MCF 10A (cell line): ENCODE results near the gene TSEN34. TPM values are rescaled to one million over a fixed set of nuclear protein-coding genes. Genes with fewer than 3 reads are reported as not detected.

Source experiments
- BruUV-seq: library from RNA; stranded (reverse); fragments of 400-500 nt; replicated peaks from 2 replicates; lab custom pipeline; 2021; lab: Mats Ljungman, UMichigan
- CTCF ChIA-PET: fragments of 300-600 bp; sonication (Branson Sonifier 250); formaldehyde crosslinking; extraction: SDS; loops from one replicate; lab custom pipeline; 2021; ENCODE audit warnings: antibody characterized with exemption, inconsistent platforms; lab: Yijun Ruan, JAX
- POLR2A ChIA-PET: fragments of 300-600, 350-650 bp; sonication (Branson Sonifier 250); formaldehyde crosslinking; extraction: SDS; loops from one replicate; lab custom pipeline; 2020; ENCODE audit warnings: antibody characterized with exemption, inconsistent platforms; lab: Yijun Ruan, JAX
- DNase-seq: peaks from one replicate; pipeline ENCODE4 v3.0.0-alpha.2; 2018; ENCODE audit not compliant: unreplicated experiment
- H3K27ac Mint-ChIP-seq: one replicate; pipeline ENCODE4 v1.8.0; 2022; ENCODE audit warnings: mild to moderate bottlenecking, low read depth, mixed read lengths; ENCODE audit not compliant: unreplicated experiment
- H3K27me3 Mint-ChIP-seq: one replicate; pipeline ENCODE4 v1.8.0; 2022; ENCODE audit warnings: mixed read lengths; ENCODE audit not compliant: insufficient read depth, unreplicated experiment
- H3K36me3 Mint-ChIP-seq: one replicate; pipeline ENCODE4 v1.8.0; 2022; ENCODE audit warnings: mild to moderate bottlenecking, moderate library complexity, mixed read lengths; ENCODE audit not compliant: insufficient read depth, unreplicated experiment
- H3K4me1 Mint-ChIP-seq: one replicate; pipeline ENCODE4 v1.8.0; 2022; ENCODE audit warnings: mixed read lengths; ENCODE audit not compliant: insufficient read depth, unreplicated experiment
- H3K4me3 Mint-ChIP-seq: one replicate; pipeline ENCODE4 v1.8.0; 2022; ENCODE audit warnings: mild to moderate bottlenecking, moderate library complexity, mixed read lengths; ENCODE audit not compliant: unreplicated experiment
- H3K9me3 Mint-ChIP-seq: one replicate; pipeline ENCODE4 v1.8.0; 2022; ENCODE audit warnings: mixed read lengths; ENCODE audit not compliant: unreplicated experiment
- intact Hi-C: fragments of 100-400 bp; cut with micrococcal nuclease; formaldehyde crosslinking; loops from 2 replicates; pipeline ENCODE4 v1.14.1; 2022
- total RNA-seq: library from RNA; stranded (reverse); gene quantifications from 2 replicates; pipeline ENCODE4 v1.2.3, GENCODE V29; 2022
- TF ChIP-seq, protein P1 (sequence below): fragments of 200-600 bp; IDR thresholded peaks from one replicate; pipeline ENCODE4 v1.8.0; 2022; ENCODE audit warnings: antibody characterized with exemption, mild to moderate bottlenecking; ENCODE audit not compliant: unreplicated experiment

Gene TSEN34
- total RNA-seq, 1 experiment from 2014 or later = 40.1 TPM

- POLR2A ChIA-PET = interaction anchor here (0.6 to 10.2 kb wide), 4 partner anchors 8 to 36 kb away, joined by 3 to 110 read pairs (median 6); partner anchors contain the start of genes CNOT3, LENG1, PRPF31 and TFPT
- H3K27ac Mint-ChIP-seq = no peak overlapping the region
Measured at GRCh38 chr19:54151362-54152035, 39.6 kb upstream of the TSEN34 start.

DNA sequence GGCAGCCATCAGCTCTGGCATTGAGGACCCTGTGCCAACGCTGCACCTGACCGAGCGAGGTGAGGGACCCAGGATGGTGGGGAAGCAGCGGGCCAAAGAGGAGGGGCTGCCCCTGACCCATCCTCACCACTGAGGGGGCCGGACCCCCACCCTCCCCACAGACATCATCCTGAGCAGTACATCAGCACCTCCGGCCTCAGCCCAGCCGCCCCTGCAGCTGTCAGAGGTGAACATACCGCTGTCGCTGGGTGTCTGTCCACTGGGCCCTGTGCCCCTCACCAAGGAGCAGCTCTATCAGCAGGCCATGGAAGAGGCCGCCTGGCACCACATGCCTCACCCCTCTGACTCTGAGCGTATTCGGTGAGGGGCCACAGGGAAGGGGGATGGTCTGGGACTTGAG lies 38.8 kb upstream of the TSEN34 start:
- ChIA-PET POLR2A (interaction anchor here (0.6 to 10.2 kb wide), 3 partner anchors 14 to 310 kb away, joined by 3 to 110 read pairs (median 4); partner anchors contain the start of gene CNOT3), CTCF (interaction anchor here (0.6 kb wide), 1 partner anchor 920 kb away, joined by 4 read pairs; no protein-coding TSS in a partner anchor)
- H3K36me3 Mint-ChIP-seq = peaks cover 89% of the 10 kb centered on the region
- no peaks in the 10 kb centered on the region for H3K4me1 Mint-ChIP-seq
- no peak for DNase-seq
- H3K4me3 Mint-ChIP-seq = no peak overlapping the region
- TF ChIP-seq, protein P1, sequence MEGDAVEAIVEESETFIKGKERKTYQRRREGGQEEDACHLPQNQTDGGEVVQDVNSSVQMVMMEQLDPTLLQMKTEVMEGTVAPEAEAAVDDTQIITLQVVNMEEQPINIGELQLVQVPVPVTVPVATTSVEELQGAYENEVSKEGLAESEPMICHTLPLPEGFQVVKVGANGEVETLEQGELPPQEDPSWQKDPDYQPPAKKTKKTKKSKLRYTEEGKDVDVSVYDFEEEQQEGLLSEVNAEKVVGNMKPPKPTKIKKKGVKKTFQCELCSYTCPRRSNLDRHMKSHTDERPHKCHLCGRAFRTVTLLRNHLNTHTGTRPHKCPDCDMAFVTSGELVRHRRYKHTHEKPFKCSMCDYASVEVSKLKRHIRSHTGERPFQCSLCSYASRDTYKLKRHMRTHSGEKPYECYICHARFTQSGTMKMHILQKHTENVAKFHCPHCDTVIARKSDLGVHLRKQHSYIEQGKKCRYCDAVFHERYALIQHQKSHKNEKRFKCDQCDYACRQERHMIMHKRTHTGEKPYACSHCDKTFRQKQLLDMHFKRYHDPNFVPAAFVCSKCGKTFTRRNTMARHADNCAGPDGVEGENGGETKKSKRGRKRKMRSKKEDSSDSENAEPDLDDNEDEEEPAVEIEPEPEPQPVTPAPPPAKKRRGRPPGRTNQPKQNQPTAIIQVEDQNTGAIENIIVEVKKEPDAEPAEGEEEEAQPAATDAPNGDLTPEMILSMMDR = no peak
- BruUV-seq = no TSS peak
- H3K27me3 Mint-ChIP-seq = no peaks in the 10 kb centered on the region
- no peak overlapping the region for H3K27ac Mint-ChIP-seq
- no peaks in the 10 kb centered on the region for H3K9me3 Mint-ChIP-seq
- intact Hi-C loops = no loop called here

More at GRCh38 chr19:54151362-54152035, 39.6 kb upstream of the TSEN34 start:
- Mint-ChIP-seq H3K4me3 (no peak overlapping the region), H3K27me3 (no peaks in the 10 kb centered on the region), H3K4me1 (no peaks in the 10 kb centered on the region), H3K36me3 (peaks cover 89% of the 10 kb centered on the region), H3K9me3 (no peaks in the 10 kb centered on the region)
- TF ChIP-seq, protein P1 = no peak
- no TSS peak for BruUV-seq
- CTCF ChIA-PET = no interaction called here
- intact Hi-C loops = no loop called here
- no peak for DNase-seq

- Mint-ChIP-seq H3K9me3 (no peaks in the 10 kb centered on the region), H3K27me3 (no peaks in the 10 kb centered on the region), H3K4me1 (no peaks in the 10 kb centered on the region), H3K27ac (peak overlapping the region; percentile 66), H3K36me3 (peaks cover 89% of the 10 kb centered on the region), H3K4me3 (no peak overlapping the region)
- intact Hi-C loops = no loop called here
- DNase-seq = no peak
- BruUV-seq = no TSS peak
- ChIA-PET CTCF (interaction anchor here (0.6 kb wide), 1 partner anchor 920 kb away, joined by 4 read pairs; no protein-coding TSS in a partner anchor), POLR2A (interaction anchor here (0.7 to 10.2 kb wide), 3 partner anchors 8 to 309 kb away, joined by 3 to 110 read pairs (median 4); partner anchors contain the start of gene CNOT3)
- TF ChIP-seq, protein P1 = no peak
Measured at GRCh38 chr19:54152878-54153524, 38.1 kb upstream of the TSEN34 start.

- Mint-ChIP-seq H3K36me3 (peaks cover 81% of the 10 kb centered on the region), H3K27me3 (no peaks in the 10 kb centered on the region), H3K27ac (peak overlapping the region; percentile 66), H3K9me3 (no peaks in the 10 kb centered on the region), H3K4me3 (no peak overlapping the region), H3K4me1 (no peaks in the 10 kb centered on the region)
- TF ChIP-seq, protein P1 = no peak
- BruUV-seq = no TSS peak
- ChIA-PET POLR2A (interaction anchor here (1.3 to 10.2 kb wide), 2 partner anchors 9 to 16 kb away, joined by 4 to 110 read pairs; partner anchors contain the start of gene CNOT3), CTCF (no interaction called here)
- intact Hi-C loops = no loop called here
- DNase-seq = no peak
Measured at GRCh38 chr19:54153731-54154326, 37.3 kb upstream of the TSEN34 start.
